Mucosa of descending colon (tissue), 3 donors: ENCODE results near the gene DHX9. TPM values are rescaled to one million over a fixed set of nuclear protein-coding genes. Genes with fewer than 3 reads are reported as not detected.
"Not testable (repeated sequence)": the region's sequence is repeated elsewhere in the genome, so short reads cannot be mapped to it uniquely, and the experiment has no call there.

ENCODE experiments used
- ATAC-seq: fragments of 200-7000 bp; cut with Tn5 transposase; one replicate; pipeline ENCODE4 v1.9.1; 2020; ENCODE audit warnings: mild to moderate bottlenecking, moderate library complexity
- DNase-seq, 3 donors: peaks; one replicate each; pipeline ENCODE4 v3.0.0-alpha.2; 2020
- H3K36me3 ChIP-seq: fragments of 200-600 bp; one replicate; pipeline ENCODE4 v1.8.0; 2021; ENCODE audit warnings: low read depth, mild to moderate bottlenecking
- H3K4me1 ChIP-seq: fragments of 200-600 bp; one replicate; pipeline ENCODE4 v1.8.0; 2021; ENCODE audit warnings: low read depth, mild to moderate bottlenecking
- H3K4me3 ChIP-seq: fragments of 200-600 bp; one replicate; pipeline ENCODE4 v1.8.0; 2021; ENCODE audit warnings: mild to moderate bottlenecking
- H3K9me3 ChIP-seq: fragments of 200-600 bp; one replicate; pipeline ENCODE4 v1.8.0; 2021; ENCODE audit warnings: mild to moderate bottlenecking
- CTCF ChIP-seq: fragments of 200-600 bp; IDR thresholded peaks from one replicate; pipeline ENCODE4 v1.8.0; 2022; ENCODE audit warnings: antibody characterized with exemption, mild to moderate bottlenecking
- intact Hi-C, 2 donors: fragments of 100-400 bp; cut with DNase I in 1 of 2; cut with micrococcal nuclease in 1 of 2; formaldehyde crosslinking; loops; one replicate each; pipeline versions ENCODE4 v1.11.0 to v1.11.1; 2022; cut with DNase I, micrococcal nuclease
- total RNA-seq, 3 donors: library from RNA; stranded (reverse); fragmentation: NEBNext Ultra II Directional in 2 of 3; extraction: Animal tissue kit (Norgen Biotek cat#: 25700) in 2 of 3; gene quantifications; one replicate each; pipeline versions ENCODE4 v1.2.1 to v1.2.4, GENCODE V29; 2021 to 2023
- donor health status: DM: no; HTN: no; CAD: no; lungs with moderate emphysema.
- donor health status: DM: no; HTN: no; CAD: no.
- donor health status: DM: no; HTN: yes; CAD: no.

Gene DHX9
- total RNA-seq, 3 donors from 2014 or later, result 88.8 to 112 (median 101) TPM

- intact Hi-C loops, result no loop called here
- DNase-seq, result no peak
- H3K4me1 ChIP-seq, result no peaks in the 10 kb centered on the region
- no peak overlapping the region for H3K4me3 ChIP-seq
- peaks cover 15% of the 10 kb centered on the region for H3K36me3 ChIP-seq
- no peak for TF ChIP-seq CTCF
- ATAC-seq, result peak; percentile 26
- no peaks in the 10 kb centered on the region for H3K9me3 ChIP-seq
These were observed 50.9 kb downstream of the DHX9 start for GRCh38 chr1:182889997-182890396.

- ATAC-seq, result no peak
- no peak for TF ChIP-seq CTCF
- H3K4me1 ChIP-seq, result no peaks in the 10 kb centered on the region
- intact Hi-C loops, result no loop called here
- H3K36me3 ChIP-seq, result peaks cover 13% of the 10 kb centered on the region
- no peak overlapping the region for H3K4me3 ChIP-seq
- no peaks in the 10 kb centered on the region for H3K9me3 ChIP-seq
- DNase-seq, result no peak
These were observed 51.9 kb downstream of the DHX9 start for GRCh38 chr1:182890927-182891610.

GRCh38 chr1:182897696-182898095 is 58.5 kb downstream of the DHX9 start:
- DNase-seq (no peak), ATAC-seq (no peak)
- Histone ChIP-seq H3K9me3 (no peaks in the 10 kb centered on the region), H3K36me3 (no peaks in the 10 kb centered on the region), H3K4me3 (no peak overlapping the region), H3K4me1 (no peaks in the 10 kb centered on the region)
- intact Hi-C loops, result no loop called here
- TF ChIP-seq CTCF, result no peak

- H3K36me3 ChIP-seq, DNase-seq, intact Hi-C loops, ATAC-seq, H3K4me1 ChIP-seq, H3K9me3 ChIP-seq, H3K4me3 ChIP-seq: not testable (repeated sequence)
These were observed 62.8 kb downstream of the DHX9 start for GRCh38 chr1:182901946-182902345.

GRCh38 chr1:182905321-182905720 is 66.2 kb downstream of the DHX9 start:
- ATAC-seq (no peak), DNase-seq (no peak)
- H3K4me1 ChIP-seq, result no peaks in the 10 kb centered on the region
- intact Hi-C loops, result no loop called here
- no peaks in the 10 kb centered on the region for H3K36me3 ChIP-seq
- H3K4me3 ChIP-seq, result no peak overlapping the region
- H3K9me3 ChIP-seq, result no peaks in the 10 kb centered on the region
- no peak for TF ChIP-seq CTCF

- H3K9me3 ChIP-seq, result no peaks in the 10 kb centered on the region
These were observed 70.4 kb downstream of the DHX9 start for GRCh38 chr1:182909578-182909977.

More at GRCh38 chr1:182909578-182909977, 70.4 kb downstream of the DHX9 start:
- no peaks in the 10 kb centered on the region for H3K4me1 ChIP-seq
- no peak for DNase-seq
- H3K4me3 ChIP-seq, result no peak overlapping the region
- no peak for ATAC-seq
- no peaks in the 10 kb centered on the region for H3K36me3 ChIP-seq
- no peak for TF ChIP-seq CTCF
- intact Hi-C loops, result no loop called here
